ENCODE data around the gene SLC17A9.

Gene SLC17A9

GRCh38 chr20:62975812-62976508 is 23.5 kb downstream of the SLC17A9 start:
- no peak overlapping the region for H3K4me3 ChIP-seq (replicated peaks; ENCODE audit: low read depth, low read length)
- TF ChIP-seq, protein P1, sequence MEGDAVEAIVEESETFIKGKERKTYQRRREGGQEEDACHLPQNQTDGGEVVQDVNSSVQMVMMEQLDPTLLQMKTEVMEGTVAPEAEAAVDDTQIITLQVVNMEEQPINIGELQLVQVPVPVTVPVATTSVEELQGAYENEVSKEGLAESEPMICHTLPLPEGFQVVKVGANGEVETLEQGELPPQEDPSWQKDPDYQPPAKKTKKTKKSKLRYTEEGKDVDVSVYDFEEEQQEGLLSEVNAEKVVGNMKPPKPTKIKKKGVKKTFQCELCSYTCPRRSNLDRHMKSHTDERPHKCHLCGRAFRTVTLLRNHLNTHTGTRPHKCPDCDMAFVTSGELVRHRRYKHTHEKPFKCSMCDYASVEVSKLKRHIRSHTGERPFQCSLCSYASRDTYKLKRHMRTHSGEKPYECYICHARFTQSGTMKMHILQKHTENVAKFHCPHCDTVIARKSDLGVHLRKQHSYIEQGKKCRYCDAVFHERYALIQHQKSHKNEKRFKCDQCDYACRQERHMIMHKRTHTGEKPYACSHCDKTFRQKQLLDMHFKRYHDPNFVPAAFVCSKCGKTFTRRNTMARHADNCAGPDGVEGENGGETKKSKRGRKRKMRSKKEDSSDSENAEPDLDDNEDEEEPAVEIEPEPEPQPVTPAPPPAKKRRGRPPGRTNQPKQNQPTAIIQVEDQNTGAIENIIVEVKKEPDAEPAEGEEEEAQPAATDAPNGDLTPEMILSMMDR (IDR thresholded peaks at IDR 0.05; ENCODE audit: low read length, missing control alignments), result no peak
- no peak for DNase-seq (ENCODE audit: low read depth)

DNA sequence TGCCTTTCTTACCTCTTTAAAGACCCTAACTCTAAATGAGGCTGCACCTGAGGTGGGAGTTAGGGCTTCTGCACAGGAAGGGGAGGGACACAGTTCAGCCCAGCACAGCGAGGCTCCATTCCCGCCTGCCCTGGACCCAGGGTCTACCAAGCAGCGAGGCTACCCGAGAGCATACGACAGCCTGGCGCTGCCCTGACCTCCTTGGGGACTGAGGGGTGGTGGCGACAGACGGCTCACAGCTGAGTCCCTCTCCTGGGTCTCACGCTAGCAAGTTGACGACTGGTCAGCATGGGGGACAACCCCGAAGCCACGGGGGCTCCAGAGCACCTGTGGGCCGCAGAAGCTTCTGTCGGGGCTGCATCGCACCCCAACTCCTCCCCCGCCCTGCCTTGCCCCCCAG is 24.4 kb downstream of the SLC17A9 start:
- H3K4me3 ChIP-seq (replicated peaks; ENCODE audit: low read depth, low read length), result no peak overlapping the region
- TF ChIP-seq, protein P1 (IDR thresholded peaks at IDR 0.05; ENCODE audit: low read length, missing control alignments), result no peak
- DNase-seq (ENCODE audit: low read depth), result no peak

DNA sequence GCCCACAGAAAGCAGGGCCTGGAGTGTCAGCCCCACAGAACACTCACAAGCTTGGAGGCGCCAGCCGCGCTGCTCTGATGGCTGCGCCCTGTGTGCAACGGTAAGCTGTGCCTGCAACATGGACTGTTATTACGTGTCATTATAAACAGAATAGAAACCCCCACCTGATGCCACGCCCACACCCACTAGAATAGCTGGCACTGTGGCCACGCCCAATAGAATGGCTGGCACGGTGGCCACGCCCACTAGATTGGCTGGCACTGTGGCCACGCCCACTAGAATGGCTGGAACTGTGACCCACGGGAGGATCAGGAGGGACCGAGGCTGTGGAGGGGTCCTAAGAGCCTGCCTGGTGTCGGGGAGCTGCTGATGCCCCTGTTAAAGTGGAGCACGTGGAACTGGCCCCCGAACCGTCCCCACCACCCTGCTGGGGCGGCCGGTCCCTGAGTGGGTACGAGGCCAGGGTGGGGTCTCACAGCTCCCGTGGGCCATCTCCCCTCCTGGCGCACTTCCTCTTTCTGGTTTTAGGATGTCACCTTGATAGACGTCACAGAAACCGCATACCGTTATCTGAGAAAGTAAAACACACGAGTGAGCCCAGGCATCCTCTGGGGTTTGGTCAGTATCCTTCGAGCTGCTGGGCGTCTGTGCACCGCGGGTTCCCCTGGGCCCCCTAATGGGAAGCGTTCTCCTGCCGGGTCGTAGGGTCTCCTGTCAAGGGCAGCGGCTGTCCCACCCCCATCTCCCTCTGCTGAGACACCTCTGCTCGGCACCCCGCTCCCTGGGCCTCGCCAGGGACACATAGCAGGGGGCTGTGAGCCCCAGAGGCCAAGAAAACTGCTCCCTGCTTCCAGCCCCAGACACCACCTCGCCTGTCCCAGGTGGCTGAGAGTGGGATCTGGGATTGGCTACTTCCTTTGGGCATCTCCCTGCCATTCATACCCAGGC is 25.4 kb downstream of the SLC17A9 start:
- no peak overlapping the region for H3K4me3 ChIP-seq (replicated peaks; ENCODE audit: low read depth, low read length)
- DNase-seq (ENCODE audit: low read depth), result no peak
- TF ChIP-seq, protein P1 (IDR thresholded peaks at IDR 0.05; ENCODE audit: low read length, missing control alignments), result no peak

GRCh38 chr20:62978561-62978943 is 26.0 kb downstream of the SLC17A9 start:
- no peak overlapping the region for H3K4me3 ChIP-seq (replicated peaks; ENCODE audit: low read depth, low read length)
- TF ChIP-seq, protein P1 (IDR thresholded peaks at IDR 0.05; ENCODE audit: low read length, missing control alignments), result no peak
- DNase-seq (ENCODE audit: low read depth), result no peak

DNA sequence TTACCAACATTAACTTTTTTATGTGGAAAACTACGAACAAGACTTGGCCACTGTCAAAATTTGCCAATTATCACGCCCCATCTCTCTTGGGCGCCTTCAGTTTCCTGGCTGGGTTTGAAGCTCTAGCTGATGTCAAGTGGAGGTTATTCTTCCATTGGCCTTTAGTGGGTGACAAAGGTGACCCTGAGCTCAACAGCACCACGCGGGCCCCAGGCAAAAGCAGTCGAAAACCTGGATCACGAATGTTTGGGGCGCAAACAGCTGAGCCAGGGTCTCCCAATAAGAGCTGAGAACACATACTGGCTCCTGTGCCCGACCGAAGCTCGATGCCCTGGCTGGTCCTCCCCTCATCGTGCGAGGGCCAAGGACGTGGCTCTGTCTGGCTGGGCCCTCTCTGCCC is 26.8 kb downstream of the SLC17A9 start:
- no peak for DNase-seq (ENCODE audit: low read depth)
- TF ChIP-seq, protein P1 (IDR thresholded peaks at IDR 0.05; ENCODE audit: low read length, missing control alignments), result no peak
- no peak overlapping the region for H3K4me3 ChIP-seq (replicated peaks; ENCODE audit: low read depth, low read length)

GRCh38 chr20:62979876-62980373 is 27.4 kb downstream of the SLC17A9 start:
- no peak for DNase-seq (ENCODE audit: low read depth)
- no peak overlapping the region for H3K4me3 ChIP-seq (replicated peaks; ENCODE audit: low read depth, low read length)
- TF ChIP-seq, protein P1 (IDR thresholded peaks at IDR 0.05; ENCODE audit: low read length, missing control alignments), result no peak

All from fibroblast of pulmonary artery (primary cell).